Stimulated activated CD4-positive, alpha-beta T cell treated with anti-CD3 and anti-CD28 coated beads, TNF-alpha, amount 100 ng/mL, for 24 hours (primary cell): ENCODE data around the gene MPPED1.

Experiments
- DNase-seq, 3 experiments: peaks; one replicate each; pipeline ENCODE4 v3.0.0-alpha.2; 2020; ENCODE audit warnings: low read depth in 3 of 3

Gene MPPED1

DNA sequence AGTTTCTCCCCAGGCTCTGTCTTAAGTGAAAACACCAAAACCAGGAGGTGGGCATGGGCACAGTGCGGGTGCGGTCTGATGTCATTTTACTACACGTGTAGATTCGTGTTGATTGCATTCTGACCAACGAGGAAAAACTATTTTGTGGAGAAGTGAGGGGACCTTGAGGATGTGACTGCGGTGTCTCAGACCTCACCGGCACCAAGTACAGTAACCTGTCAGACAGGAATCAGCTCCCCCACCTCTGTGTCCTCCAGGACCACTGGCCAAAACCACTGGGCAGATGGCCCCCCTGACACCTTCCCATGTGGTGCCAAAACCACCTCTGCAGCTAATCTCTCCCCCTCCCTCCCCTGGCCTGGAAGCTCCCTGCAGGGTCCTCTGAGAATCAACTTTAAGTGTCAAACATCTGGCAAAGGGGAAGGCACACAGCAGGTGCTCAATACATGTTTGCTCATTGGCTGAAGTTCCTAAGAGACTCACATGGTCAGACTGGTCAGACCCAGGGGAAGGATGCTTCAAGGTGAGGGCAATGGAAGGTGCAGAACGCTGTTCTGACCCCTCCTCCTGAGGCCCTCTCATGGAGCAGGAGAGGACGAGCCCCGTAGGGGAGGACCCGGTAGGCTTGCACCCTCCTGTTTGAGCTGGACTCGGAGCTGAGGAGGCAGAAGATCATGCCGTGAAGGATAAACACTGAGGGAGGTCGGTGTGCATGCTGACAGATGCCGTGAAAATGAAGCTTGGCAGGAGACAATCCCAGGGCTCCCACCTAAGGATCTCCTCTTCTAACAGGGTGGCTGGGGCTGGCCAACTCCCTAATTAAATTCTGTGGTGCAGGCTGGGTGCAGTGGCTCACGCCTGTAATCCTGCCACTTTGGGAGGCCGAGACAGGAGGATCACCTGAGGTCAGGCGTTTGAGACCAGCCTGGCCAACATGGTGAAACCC is 129.9 kb downstream of the MPPED1 start:
- no peak for DNase-seq

- no peak for DNase-seq
Observed at GRCh38 chr22:43542681-43543521, 131.1 kb downstream of the MPPED1 start.

DNA sequence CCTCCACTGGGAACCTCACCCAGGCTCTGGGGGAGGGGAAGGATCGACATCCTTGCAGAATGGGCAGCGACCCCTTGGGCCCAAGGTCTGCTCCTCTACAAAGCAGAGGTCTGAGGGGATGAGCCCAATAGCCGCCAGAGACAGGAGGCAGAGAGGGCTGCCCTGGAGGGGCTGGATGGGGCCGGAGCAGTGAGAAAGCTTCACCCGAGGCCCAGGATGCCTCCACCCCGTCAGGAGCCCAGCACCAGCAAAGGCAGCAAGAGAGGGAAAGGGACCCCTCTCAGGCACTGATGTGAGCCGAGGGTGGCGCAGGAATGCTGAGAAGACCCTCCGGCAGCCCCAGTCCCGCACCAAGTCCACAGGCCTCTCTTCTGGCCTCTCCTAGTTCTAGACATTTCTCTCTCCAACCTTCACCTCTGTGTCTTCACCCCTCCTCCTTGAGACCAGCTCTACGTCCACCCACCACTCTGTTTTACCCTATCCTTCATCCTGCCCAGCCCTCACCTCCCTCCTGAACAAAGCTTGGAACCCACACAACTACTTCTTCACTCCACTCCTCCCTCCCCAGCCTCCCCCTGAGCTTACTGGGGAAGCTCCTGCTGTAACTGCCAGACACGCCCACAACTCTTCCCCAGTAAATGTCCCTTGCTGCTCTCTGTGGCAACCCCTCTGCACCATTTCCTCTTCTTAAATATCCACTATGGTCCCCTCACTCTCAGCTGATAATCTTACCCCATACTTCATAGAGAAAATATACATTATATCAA is 131.9 kb downstream of the MPPED1 start:
- no peak for DNase-seq

GRCh38 chr22:43544289-43544673 is 132.5 kb downstream of the MPPED1 start:
- DNase-seq = no peak

DNA sequence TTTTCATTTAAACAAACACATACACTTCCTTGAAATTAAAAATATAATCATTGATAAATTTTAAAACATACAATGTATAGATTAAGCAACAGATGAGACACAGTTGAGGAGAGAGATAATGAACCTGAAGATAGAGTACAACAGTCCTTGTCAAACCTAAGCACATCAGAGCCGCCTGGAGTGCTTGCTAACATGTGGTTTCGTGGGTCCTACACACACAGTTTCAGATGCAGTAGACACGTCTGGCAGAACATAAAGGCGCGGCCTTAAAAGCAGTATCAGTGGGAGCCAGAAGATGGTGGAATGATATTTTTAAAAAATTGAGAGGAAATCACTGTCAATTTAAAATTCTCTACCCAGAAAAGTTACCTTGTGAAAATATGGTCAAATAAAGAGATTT is 134.4 kb downstream of the MPPED1 start:
- DNase-seq = no peak

DNA sequence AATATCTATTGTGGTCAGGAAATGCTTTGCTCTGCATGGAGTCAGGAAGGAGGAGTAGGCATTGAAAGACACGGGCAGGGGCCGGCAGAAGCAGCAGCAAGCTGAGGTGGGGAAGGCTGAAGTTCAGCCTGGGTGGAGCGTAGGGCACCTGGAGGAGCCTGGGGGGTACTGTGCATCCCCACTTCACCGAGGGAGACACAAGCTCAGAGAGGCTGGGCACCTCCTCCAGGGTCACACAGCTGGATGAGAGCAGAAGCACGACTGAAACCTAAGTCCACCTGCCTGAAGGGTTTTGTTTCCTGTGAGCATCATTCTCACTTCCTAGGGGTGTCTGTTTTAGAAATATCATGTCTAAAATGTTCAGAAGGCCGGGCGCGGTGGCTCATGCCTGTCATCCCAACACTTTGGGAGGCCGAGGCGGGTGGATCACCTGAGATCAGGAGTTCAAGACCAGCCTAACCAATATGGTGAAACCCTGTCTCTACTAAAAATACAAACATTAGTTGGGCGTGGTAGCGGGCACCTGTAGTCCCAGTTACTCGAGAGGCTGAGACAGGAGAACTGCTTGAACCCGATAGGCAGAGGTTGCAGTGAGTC is 138.3 kb downstream of the MPPED1 start:
- DNase-seq = no peak

- DNase-seq = no peak
Observed at GRCh38 chr22:43550672-43551071, 138.9 kb downstream of the MPPED1 start.

GRCh38 chr22:43553451-43554258 is 141.8 kb downstream of the MPPED1 start:
- no peak for DNase-seq

DNA sequence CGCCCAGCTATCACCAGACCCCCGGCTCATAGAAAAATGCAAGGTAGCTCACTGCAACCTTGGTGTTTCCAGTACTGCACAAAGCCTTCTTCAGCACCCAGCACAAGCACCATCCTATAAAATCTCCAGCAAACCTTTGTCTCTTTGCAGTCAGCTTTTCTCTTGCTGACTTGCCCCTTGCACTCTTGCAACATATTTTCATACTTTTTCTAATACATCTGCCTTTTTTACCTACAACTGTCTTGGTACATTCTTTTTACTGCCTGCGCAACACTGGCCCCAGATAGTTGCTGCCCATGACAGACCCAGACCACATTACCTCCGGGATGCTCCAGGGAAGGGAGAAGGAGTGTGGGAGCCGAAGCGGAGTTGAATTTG is 142.4 kb downstream of the MPPED1 start:
- no peak for DNase-seq

DNA sequence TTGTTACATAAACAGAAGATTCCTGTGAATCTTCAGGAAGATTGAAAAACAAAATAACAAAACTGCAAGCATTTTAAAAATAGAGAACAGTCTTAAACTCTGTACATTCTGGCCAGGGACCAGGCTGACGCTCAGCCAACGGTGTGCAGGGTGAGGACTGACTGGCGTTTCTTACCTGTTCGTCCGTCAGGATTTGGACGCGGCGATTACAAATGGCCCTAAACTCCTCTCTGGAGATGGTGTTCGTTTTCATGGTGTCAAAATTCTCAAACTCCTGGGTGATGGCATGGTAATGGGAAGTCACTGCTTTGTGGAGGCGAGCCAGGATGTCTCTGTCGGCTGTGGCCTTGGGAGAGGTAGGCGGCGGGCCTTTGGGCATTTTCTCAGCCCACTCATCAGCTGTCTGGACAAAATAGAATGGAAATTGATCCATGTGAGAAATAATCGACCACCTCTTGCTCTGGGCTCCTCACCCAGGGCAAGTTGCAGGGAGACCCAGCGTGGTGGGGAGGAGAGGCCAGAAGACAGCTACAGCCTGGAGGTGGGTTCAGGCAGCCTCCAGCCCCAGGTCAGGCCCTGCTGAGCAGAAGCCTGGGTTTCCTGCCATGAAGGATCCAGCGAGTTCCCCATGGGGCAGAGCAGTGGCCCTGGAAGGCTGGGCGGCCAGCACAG is 143.0 kb downstream of the MPPED1 start:
- no peak for DNase-seq

DNA sequence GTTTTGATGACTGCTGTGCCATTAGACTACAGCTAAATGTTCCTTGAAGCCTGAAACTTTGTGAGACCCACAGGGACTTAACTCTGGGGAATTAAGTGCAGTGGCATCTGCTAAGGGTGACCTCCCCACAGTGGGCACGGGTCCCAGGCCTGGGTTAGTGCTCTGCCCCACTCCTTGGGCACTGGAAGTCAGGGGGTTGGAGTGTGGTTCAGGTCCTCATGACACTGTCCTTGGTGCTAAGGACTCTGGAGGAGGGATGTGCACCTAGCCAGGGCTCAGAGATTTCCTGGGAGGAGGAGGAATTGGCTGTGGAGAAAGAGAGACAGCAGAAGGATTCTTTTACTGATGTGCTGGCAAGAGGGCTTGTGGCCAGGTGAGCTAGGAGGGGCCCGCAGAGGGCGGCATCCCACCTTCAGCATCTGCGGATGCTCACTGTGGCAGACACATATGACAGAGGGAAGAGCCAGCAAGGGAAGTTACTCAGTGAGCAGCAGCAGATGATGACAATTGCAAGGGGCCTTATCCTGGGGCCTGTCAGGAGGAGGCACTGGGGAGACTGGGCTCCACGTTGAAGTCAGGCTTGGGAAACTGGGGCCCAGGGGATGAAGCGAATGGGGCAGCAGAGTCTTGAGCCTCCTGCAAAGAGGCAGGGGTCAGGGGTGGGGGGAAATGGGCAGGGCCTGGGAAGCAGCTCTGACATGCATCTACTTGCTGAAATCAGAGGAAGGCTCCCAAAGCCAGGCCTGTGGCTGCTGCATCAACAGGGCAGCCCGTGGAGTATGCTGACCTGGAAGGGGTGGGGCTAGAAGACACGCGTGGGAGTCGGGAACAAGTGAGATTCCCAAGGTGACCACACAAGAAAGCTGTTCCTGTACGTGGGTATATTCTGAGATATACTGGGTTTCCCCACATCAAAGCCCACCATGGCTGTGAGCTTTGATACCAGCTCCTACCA is 144.0 kb downstream of the MPPED1 start:
- no peak for DNase-seq
